ENCODE results near the gene JMJD8.

DNA sequence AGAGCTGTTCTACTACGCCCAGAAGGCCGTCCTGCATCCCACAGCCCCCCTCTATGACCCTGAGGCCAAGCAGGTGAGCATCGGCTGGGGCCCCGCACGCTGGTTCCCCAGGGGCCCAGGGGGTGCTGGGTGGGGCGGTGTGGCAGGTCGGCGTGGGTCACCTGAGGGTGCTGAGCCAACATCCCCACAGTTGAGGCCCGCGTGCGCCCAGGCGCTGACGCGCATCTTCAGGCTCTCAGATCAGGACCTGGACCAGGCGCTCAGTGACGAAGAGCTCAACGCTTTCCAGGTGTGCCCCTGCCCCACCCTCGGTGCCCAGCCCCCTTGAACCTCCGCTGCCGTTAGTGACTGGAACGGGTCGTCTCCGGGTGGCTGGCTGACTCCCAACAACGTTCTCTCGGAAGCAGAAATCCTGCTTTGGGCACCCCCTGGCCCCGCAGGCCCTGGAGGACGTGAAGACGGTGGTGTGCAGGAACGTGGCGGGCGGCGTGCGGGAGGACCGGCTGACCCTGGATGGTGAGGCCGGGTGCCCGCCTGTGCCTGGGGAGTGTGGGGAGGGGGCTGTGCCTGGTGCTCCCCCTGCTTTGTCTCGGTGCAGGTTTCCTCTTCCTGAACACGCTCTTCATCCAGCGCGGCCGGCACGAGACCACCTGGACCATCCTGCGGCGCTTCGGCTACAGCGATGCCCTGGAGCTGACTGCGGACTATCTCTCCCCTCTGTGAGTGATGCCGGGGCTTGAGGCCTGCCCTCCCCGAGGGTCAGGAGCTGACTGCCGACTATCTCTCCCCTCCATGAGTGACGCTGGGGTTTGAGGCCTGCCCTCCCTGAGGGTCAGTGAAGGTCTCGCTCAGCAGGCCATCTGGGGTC, 13.4 kb downstream of the JMJD8 start:
- TF ChIP-seq, protein P1, sequence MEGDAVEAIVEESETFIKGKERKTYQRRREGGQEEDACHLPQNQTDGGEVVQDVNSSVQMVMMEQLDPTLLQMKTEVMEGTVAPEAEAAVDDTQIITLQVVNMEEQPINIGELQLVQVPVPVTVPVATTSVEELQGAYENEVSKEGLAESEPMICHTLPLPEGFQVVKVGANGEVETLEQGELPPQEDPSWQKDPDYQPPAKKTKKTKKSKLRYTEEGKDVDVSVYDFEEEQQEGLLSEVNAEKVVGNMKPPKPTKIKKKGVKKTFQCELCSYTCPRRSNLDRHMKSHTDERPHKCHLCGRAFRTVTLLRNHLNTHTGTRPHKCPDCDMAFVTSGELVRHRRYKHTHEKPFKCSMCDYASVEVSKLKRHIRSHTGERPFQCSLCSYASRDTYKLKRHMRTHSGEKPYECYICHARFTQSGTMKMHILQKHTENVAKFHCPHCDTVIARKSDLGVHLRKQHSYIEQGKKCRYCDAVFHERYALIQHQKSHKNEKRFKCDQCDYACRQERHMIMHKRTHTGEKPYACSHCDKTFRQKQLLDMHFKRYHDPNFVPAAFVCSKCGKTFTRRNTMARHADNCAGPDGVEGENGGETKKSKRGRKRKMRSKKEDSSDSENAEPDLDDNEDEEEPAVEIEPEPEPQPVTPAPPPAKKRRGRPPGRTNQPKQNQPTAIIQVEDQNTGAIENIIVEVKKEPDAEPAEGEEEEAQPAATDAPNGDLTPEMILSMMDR (IDR thresholded peaks at IDR 0.05 in 4 of 5, conservative IDR thresholded peaks at IDR 0.05 in 1 of 5), result no peak
- no peak for TF ChIP-seq POLR2A (IDR thresholded peaks at IDR 0.05)
